Fibroblast of villous mesenchyme (primary cell): ENCODE measurements around the gene GULP1. TPM values are rescaled to one million over a fixed set of nuclear protein-coding genes. Genes with fewer than 3 reads are reported as not detected.

Experiments used
- DNase-seq: peaks from one replicate; pipeline ENCODE4 v3.0.0-alpha.2; 2010; ENCODE audit warnings: low read depth
- H3K4me3 ChIP-seq: 2 replicates; pipeline ENCODE4 v1.5.1; 2011; ENCODE audit warnings: low read depth, mild to moderate bottlenecking, low read length
- total RNA-seq: library from RNA; depleted of rRNA; stranded (reverse); fragments of >200 nt; gene quantifications from 2 replicates; pipeline ENCODE4 v1.2.3, GENCODE V29; 2012
- TF ChIP-seq, protein P1 (sequence below): IDR thresholded peaks from 2 replicates; pipeline ENCODE4 v1.5.1; 2012; ENCODE audit warnings: low read depth, mild to moderate bottlenecking, low read length; ENCODE audit not compliant: insufficient read depth

GULP1 gene
- total RNA-seq, 1 donor: 53.1 TPM

- no peak for DNase-seq
- no peak overlapping the region for H3K4me3 ChIP-seq
- TF ChIP-seq, protein P1, sequence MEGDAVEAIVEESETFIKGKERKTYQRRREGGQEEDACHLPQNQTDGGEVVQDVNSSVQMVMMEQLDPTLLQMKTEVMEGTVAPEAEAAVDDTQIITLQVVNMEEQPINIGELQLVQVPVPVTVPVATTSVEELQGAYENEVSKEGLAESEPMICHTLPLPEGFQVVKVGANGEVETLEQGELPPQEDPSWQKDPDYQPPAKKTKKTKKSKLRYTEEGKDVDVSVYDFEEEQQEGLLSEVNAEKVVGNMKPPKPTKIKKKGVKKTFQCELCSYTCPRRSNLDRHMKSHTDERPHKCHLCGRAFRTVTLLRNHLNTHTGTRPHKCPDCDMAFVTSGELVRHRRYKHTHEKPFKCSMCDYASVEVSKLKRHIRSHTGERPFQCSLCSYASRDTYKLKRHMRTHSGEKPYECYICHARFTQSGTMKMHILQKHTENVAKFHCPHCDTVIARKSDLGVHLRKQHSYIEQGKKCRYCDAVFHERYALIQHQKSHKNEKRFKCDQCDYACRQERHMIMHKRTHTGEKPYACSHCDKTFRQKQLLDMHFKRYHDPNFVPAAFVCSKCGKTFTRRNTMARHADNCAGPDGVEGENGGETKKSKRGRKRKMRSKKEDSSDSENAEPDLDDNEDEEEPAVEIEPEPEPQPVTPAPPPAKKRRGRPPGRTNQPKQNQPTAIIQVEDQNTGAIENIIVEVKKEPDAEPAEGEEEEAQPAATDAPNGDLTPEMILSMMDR: no peak
These were observed 99.7 kb downstream of the GULP1 start for GRCh38 chr2:188391354-188391753.

GRCh38 chr2:188394931-188395472, 103.3 kb downstream of the GULP1 start:
- no peak overlapping the region for H3K4me3 ChIP-seq
- no peak for DNase-seq
- TF ChIP-seq, protein P1: no peak

GRCh38 chr2:188395903-188396689, 104.4 kb downstream of the GULP1 start:
- TF ChIP-seq, protein P1: no peak
- DNase-seq: no peak
- H3K4me3 ChIP-seq: no peak overlapping the region

DNA sequence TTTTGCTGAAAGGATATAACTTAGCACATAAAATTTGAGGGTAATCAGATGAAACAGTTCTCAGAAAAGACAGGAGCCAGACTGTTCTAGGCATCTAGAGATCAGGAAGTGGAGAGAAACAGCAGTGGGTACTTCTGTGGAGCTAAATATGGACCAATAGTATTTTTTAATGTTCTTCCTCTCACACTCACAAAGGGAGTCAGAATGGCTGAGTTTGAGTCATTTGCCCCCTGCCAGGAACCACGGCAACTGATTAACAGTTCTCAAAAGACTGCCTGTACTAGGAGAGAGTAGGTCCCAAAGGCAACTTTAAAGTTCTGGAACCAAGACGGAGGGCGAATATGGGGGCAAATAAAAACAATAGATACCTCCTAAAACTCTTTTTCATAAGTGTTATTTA, 107.5 kb downstream of the GULP1 start:
- TF ChIP-seq, protein P1: no peak
- DNase-seq: no peak
- H3K4me3 ChIP-seq: no peak overlapping the region

GRCh38 chr2:188403676-188404075, 112.0 kb downstream of the GULP1 start:
- H3K4me3 ChIP-seq: no peak overlapping the region
- TF ChIP-seq, protein P1: no peak
- DNase-seq: no peak

DNA sequence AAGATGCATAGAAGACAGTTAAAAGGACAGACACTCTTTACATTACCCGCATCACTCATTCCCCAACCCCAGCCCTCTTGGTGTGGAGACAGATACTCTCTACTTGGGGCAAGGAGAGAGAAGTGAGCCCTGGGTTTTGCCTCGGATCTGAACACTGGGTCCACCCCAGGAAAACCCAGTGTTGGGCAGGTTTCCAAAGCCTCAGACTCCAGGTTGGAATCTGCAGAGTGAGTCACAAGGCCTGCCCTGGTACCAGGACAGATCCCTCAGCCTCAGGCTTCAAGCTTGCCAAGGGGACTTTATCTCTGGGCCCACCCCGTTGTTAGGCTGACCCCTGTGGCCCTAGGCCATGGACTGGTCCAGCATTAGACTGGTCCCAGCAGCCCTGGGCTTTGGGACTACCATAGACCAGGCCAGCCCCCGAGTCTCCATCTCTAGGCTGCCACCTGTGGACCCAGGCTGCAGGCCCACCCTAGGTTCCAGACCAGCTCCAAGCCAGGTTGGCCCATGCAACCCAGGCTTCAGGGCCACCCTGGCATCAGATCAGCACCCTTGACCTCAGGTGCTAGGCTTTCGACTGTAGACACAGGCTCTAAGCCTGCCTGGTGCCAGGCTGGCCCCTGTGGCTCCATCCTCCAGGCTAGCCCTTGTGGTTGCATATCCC, 112.8 kb downstream of the GULP1 start:
- TF ChIP-seq, protein P1: no peak
- no peak for DNase-seq
- no peak overlapping the region for H3K4me3 ChIP-seq
